Stimulated activated naive CD8-positive, alpha-beta T cell treated with anti-CD3 and anti-CD28 coated beads, Interleukin-15, Interleukin-2, amounts not matched to agents 100 ng/mL and 50 ng/mL, for 24 hours (primary cell): ENCODE measurements around the gene CUEDC1.
"Not testable (repeated sequence)": the region's sequence is repeated elsewhere in the genome, so short reads cannot be mapped to it uniquely, and the experiment has no call there.

Source experiments
- H3K27ac Mint-ChIP-seq: one replicate; pipeline ENCODE4 v1.8.0; 2021; ENCODE audit warnings: mild to moderate bottlenecking, mixed read lengths
- H3K27me3 Mint-ChIP-seq: one replicate; pipeline ENCODE4 v1.8.0; 2021; ENCODE audit warnings: mixed read lengths
- H3K36me3 Mint-ChIP-seq: one replicate; pipeline ENCODE4 v1.8.0; 2021; ENCODE audit warnings: low read depth, mixed read lengths
- H3K4me1 Mint-ChIP-seq: one replicate; pipeline ENCODE4 v1.8.0; 2021; ENCODE audit warnings: low read depth, mixed read lengths
- H3K4me3 Mint-ChIP-seq: one replicate; pipeline ENCODE4 v1.8.0; 2021; ENCODE audit warnings: mild to moderate bottlenecking, mixed read lengths
- H3K9me3 Mint-ChIP-seq: one replicate; pipeline ENCODE4 v1.8.0; 2021; ENCODE audit warnings: mixed read lengths

Gene CUEDC1

GRCh38 chr17:57925361-57925990, 29.7 kb downstream of the CUEDC1 start:
- no peaks in the 10 kb centered on the region for H3K36me3 Mint-ChIP-seq
- H3K4me3 Mint-ChIP-seq: no peak overlapping the region
- H3K4me1 Mint-ChIP-seq: no peaks in the 10 kb centered on the region
- no peaks in the 10 kb centered on the region for H3K9me3 Mint-ChIP-seq
- no peak overlapping the region for H3K27ac Mint-ChIP-seq
- H3K27me3 Mint-ChIP-seq: peaks cover 33% of the 10 kb centered on the region

GRCh38 chr17:57924677-57925076, 30.5 kb downstream of the CUEDC1 start:
- H3K36me3 Mint-ChIP-seq: no peaks in the 10 kb centered on the region
- peaks cover 33% of the 10 kb centered on the region for H3K27me3 Mint-ChIP-seq
- H3K9me3 Mint-ChIP-seq: no peaks in the 10 kb centered on the region
- no peak overlapping the region for H3K4me3 Mint-ChIP-seq
- H3K27ac Mint-ChIP-seq: no peak overlapping the region
- no peaks in the 10 kb centered on the region for H3K4me1 Mint-ChIP-seq

GRCh38 chr17:57923182-57923872, 31.9 kb downstream of the CUEDC1 start:
- H3K9me3 Mint-ChIP-seq: no peaks in the 10 kb centered on the region
- H3K27me3 Mint-ChIP-seq: peaks cover 30% of the 10 kb centered on the region
- no peak overlapping the region for H3K4me3 Mint-ChIP-seq
- no peaks in the 10 kb centered on the region for H3K4me1 Mint-ChIP-seq
- H3K27ac Mint-ChIP-seq: no peak overlapping the region
- no peaks in the 10 kb centered on the region for H3K36me3 Mint-ChIP-seq

GRCh38 chr17:57922745-57923144, 32.5 kb downstream of the CUEDC1 start:
- H3K36me3 Mint-ChIP-seq, H3K9me3 Mint-ChIP-seq, H3K4me1 Mint-ChIP-seq, H3K4me3 Mint-ChIP-seq, H3K27ac Mint-ChIP-seq: not testable (repeated sequence)
- peaks cover 29% of the 10 kb centered on the region for H3K27me3 Mint-ChIP-seq

GRCh38 chr17:57920916-57921703, 34.1 kb downstream of the CUEDC1 start:
- Mint-ChIP-seq H3K4me3 (no peak overlapping the region), H3K9me3 (no peaks in the 10 kb centered on the region), H3K27ac (no peak overlapping the region), H3K27me3 (peaks cover 26% of the 10 kb centered on the region), H3K36me3 (no peaks in the 10 kb centered on the region), H3K4me1 (no peaks in the 10 kb centered on the region)

GRCh38 chr17:57919918-57920317, 35.3 kb downstream of the CUEDC1 start:
- Mint-ChIP-seq H3K4me3 (no peak overlapping the region), H3K27ac (no peak overlapping the region), H3K36me3 (no peaks in the 10 kb centered on the region), H3K27me3 (peaks cover 19% of the 10 kb centered on the region), H3K9me3 (no peaks in the 10 kb centered on the region), H3K4me1 (no peaks in the 10 kb centered on the region)

GRCh38 chr17:57918017-57918895, 37.0 kb downstream of the CUEDC1 start:
- H3K27ac Mint-ChIP-seq: no peak overlapping the region
- no peaks in the 10 kb centered on the region for H3K36me3 Mint-ChIP-seq
- peaks cover 12% of the 10 kb centered on the region for H3K27me3 Mint-ChIP-seq
- H3K4me1 Mint-ChIP-seq: no peaks in the 10 kb centered on the region
- H3K4me3 Mint-ChIP-seq: no peak overlapping the region
- H3K9me3 Mint-ChIP-seq: no peaks in the 10 kb centered on the region

- Mint-ChIP-seq H3K9me3 (no peaks in the 10 kb centered on the region), H3K4me1 (no peaks in the 10 kb centered on the region), H3K4me3 (no peak overlapping the region), H3K27ac (no peak overlapping the region), H3K36me3 (no peaks in the 10 kb centered on the region), H3K27me3 (peaks cover 9% of the 10 kb centered on the region)
Measured at GRCh38 chr17:57916925-57917858, 38.0 kb downstream of the CUEDC1 start.

GRCh38 chr17:57915985-57916757, 39.0 kb downstream of the CUEDC1 start:
- Mint-ChIP-seq H3K4me3 (no peak overlapping the region), H3K4me1 (no peaks in the 10 kb centered on the region), H3K27me3 (peaks cover 4% of the 10 kb centered on the region), H3K27ac (no peak overlapping the region), H3K9me3 (no peaks in the 10 kb centered on the region), H3K36me3 (no peaks in the 10 kb centered on the region)

- H3K36me3 Mint-ChIP-seq: no peaks in the 10 kb centered on the region
- no peaks in the 10 kb centered on the region for H3K4me1 Mint-ChIP-seq
- no peak overlapping the region for H3K4me3 Mint-ChIP-seq
- no peak overlapping the region for H3K27ac Mint-ChIP-seq
- no peaks in the 10 kb centered on the region for H3K27me3 Mint-ChIP-seq
- no peaks in the 10 kb centered on the region for H3K9me3 Mint-ChIP-seq
Measured at GRCh38 chr17:57915544-57915943, 39.7 kb downstream of the CUEDC1 start.

- no peaks in the 10 kb centered on the region for H3K27me3 Mint-ChIP-seq
- H3K9me3 Mint-ChIP-seq: no peaks in the 10 kb centered on the region
- no peaks in the 10 kb centered on the region for H3K36me3 Mint-ChIP-seq
- H3K27ac Mint-ChIP-seq: no peak overlapping the region
- no peak overlapping the region for H3K4me3 Mint-ChIP-seq
- H3K4me1 Mint-ChIP-seq: no peaks in the 10 kb centered on the region
Measured at GRCh38 chr17:57914273-57915142, 40.7 kb downstream of the CUEDC1 start.

GRCh38 chr17:57913575-57914272, 41.5 kb downstream of the CUEDC1 start:
- Mint-ChIP-seq H3K4me1 (no peaks in the 10 kb centered on the region), H3K4me3 (no peak overlapping the region), H3K27me3 (no peaks in the 10 kb centered on the region), H3K27ac (no peak overlapping the region), H3K9me3 (no peaks in the 10 kb centered on the region), H3K36me3 (no peaks in the 10 kb centered on the region)
